NB4 (cell line): ENCODE results near the gene SPRR2D.
"Not testable (repeated sequence)": the region's sequence is repeated elsewhere in the genome, so short reads cannot be mapped to it uniquely, and the experiment has no call there.

Experiments used
- DNase-seq: peaks from one replicate; pipeline ENCODE4 v3.0.0; 2010; ENCODE audit warnings: low read depth
- H3K4me3 ChIP-seq: one replicate; pipeline ENCODE4 v1.5.1; 2011; ENCODE audit warnings: mild to moderate bottlenecking, low read depth, low read length, moderate library complexity
- MYC ChIP-seq: IDR thresholded peaks from 2 replicates; pipeline ENCODE4 v1.6.1; 2011; ENCODE audit warnings: low read depth, low read length
- POLR2A ChIP-seq: IDR thresholded peaks from 2 replicates; pipeline ENCODE4 v1.6.1; 2011; ENCODE audit warnings: mild to moderate bottlenecking; ENCODE audit not compliant: insufficient read length; ENCODE audit errors: extremely low read depth
- TF ChIP-seq, protein P1 (sequence below): IDR thresholded peaks from 2 replicates; pipeline ENCODE4 v1.6.1; 2011; ENCODE audit warnings: low read depth, low read length
- TF ChIP-seq, protein P2 (sequence below): IDR thresholded peaks from one replicate; pipeline ENCODE4 v1.5.1; 2012; ENCODE audit warnings: low read depth, low read length

Gene SPRR2D

DNA sequence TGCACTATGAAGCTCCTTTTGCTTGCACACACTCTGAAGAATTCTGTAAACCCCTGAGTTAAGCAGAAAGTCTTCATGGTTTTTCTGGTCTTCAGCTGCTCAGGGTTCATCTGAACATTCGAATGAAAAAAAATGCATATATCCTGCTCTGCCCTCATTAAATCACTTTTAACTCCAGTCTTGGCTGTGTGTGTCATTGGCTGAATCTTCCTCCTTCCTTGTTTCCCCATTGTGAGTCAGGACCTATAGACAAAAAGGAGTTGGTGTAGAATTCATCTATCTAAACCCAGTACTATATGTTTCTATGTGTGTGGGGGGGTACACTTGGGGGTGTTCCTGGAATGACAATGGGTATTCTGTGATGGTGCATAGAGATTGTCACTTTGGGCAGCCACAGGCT lies 16.5 kb downstream of the SPRR2D start:
- TF ChIP-seq POLR2A: no peak
- TF ChIP-seq, protein P1, sequence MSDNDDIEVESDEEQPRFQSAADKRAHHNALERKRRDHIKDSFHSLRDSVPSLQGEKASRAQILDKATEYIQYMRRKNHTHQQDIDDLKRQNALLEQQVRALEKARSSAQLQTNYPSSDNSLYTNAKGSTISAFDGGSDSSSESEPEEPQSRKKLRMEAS: no peak
- no peak for TF ChIP-seq MYC
- TF ChIP-seq, protein P2, sequence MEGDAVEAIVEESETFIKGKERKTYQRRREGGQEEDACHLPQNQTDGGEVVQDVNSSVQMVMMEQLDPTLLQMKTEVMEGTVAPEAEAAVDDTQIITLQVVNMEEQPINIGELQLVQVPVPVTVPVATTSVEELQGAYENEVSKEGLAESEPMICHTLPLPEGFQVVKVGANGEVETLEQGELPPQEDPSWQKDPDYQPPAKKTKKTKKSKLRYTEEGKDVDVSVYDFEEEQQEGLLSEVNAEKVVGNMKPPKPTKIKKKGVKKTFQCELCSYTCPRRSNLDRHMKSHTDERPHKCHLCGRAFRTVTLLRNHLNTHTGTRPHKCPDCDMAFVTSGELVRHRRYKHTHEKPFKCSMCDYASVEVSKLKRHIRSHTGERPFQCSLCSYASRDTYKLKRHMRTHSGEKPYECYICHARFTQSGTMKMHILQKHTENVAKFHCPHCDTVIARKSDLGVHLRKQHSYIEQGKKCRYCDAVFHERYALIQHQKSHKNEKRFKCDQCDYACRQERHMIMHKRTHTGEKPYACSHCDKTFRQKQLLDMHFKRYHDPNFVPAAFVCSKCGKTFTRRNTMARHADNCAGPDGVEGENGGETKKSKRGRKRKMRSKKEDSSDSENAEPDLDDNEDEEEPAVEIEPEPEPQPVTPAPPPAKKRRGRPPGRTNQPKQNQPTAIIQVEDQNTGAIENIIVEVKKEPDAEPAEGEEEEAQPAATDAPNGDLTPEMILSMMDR: no peak
- no peak overlapping the region for H3K4me3 ChIP-seq
- no peak for DNase-seq

DNA sequence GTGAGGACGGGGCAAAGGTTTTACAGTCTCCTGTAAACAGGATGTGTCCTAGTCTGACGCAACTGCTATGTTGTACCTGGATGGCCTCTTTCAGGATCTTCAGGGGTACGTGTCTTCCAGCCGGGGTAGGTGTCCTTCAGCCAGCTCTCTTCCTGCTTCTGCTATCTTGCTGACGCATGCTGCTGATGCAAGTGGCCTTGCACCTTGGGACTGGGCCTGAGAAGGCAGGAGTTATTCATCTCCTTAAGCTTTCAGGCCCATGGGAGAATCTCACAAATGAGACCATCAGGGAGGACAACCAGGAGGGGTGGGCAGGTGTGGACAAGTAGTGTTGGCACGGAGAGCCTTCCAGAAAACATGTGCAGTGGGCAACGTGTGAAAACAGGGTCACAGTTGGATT lies 17.8 kb downstream of the SPRR2D start:
- no peak for TF ChIP-seq POLR2A
- TF ChIP-seq MYC: no peak
- TF ChIP-seq, protein P2: no peak
- TF ChIP-seq, protein P1: no peak
- DNase-seq: no peak
- no peak overlapping the region for H3K4me3 ChIP-seq

DNA sequence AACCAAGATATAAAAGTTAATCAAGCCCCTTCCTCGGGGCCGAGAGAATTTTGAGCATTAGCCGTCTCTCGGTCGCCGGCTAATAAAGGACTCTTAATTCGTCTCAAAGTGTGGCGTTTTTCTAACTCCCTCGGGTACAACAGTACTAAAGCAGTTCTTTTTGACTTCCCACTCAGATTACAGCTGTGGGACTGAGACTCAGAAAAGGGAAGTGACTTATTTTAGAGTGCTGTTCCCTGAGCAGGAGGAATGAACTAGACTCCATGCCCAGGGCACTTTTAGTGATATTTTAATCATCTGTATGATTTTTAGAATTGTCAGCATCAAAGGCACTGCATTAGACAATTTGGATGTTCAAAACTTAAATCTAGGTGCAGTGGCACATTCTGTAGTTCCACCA lies 18.6 kb downstream of the SPRR2D start:
- H3K4me3 ChIP-seq: not testable (repeated sequence)
- peak; percentile 20 for DNase-seq

DNA sequence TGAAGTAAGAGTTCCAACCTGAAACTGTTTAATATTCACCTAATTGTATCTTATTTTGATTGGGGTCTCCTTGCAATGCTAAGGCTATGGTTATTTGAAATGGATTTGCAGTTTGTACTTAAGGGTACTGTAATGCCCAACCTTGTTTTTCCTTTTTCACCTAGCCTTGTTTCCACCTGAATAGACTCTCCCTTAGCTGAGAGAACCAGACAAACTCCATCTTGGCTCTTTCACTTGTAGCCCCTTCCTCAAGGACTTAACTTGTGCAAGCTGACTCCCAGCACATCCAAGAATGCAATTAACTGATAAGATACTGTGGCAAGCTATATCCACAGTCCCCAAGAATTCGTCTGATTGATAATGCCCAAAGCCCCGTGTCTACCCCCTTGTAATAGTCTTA lies 19.1 kb downstream of the SPRR2D start:
- H3K4me3 ChIP-seq, DNase-seq: not testable (repeated sequence)

DNA sequence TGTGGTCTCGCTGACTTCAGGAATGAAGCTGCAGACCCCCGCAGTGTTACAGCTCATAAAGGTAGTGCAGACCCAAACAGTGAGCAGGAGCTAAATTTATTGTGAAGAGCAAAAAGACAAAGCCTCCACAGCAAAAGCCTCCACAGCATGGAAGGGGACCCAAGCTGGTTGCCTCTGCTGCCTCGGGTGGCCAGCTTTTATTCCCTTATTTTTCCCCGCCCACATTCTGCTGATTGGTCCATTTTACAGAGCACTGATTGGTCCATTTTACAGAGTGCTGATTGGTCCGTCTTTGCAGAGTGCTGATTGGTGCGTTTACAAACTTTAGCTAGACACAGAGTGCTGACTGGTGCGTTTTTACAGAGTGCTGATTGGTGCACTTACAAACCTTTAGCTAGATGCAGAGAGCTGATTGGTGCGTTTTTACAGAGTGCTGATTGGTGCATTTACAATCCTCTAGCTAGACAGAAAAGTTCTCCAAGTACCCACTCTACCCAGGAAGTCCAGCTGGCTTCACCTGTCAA lies 29.6 kb downstream of the SPRR2D start:
- not testable (repeated sequence) for DNase-seq, H3K4me3 ChIP-seq

DNA sequence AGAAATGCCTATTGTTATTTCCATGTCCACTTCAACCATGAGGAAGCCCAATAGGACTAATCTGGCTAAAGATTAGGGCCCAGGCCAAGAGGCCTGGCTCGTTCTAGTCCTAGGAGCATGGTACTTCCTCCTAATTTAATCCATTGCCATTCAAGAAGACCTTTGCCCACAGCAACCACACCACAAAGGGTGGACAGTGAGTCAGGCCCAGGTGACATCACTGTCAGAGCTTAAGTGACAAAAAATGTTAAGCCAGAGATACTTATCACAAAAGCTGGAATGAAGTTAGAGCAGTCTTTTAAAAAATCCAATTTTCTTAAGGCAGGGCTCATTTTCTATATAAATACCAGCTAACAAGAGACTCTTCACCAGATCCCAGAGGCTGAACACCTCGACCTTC lies 39.5 kb downstream of the SPRR2D start, which contains the start of gene SPRR3:
Gene SPRR3 (plus strand): TSS at position 368 of the 400 bp plus-strand sequence. CDS start 1,272 bp downstream, outside the sequence.
- peak; percentile 2 for DNase-seq
- H3K4me3 ChIP-seq: no peak within 1 kb of the TSS
- TF ChIP-seq, protein P2: no peak
- TF ChIP-seq MYC: no peak

DNA sequence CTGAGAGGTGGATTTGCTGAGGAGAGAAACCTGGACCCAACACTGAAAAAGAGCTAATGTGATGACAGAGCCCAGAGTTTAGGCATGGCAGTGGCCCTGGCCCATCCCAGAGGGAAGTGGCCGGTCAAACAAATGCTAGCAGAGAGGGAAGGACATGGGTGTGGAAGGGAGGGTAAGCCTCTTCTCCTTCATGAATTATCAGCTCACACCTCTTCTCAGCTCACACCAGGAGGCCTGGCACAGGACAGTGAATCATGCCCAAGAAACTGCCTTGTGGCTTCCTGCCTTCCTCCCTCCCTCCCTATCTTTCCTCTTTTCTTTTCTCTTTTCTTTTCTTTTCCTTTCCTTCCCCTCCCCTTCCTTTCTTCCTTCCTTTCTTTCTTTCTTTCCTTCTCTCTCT lies 40.6 kb downstream of the SPRR2D start:
- no peak overlapping the region for H3K4me3 ChIP-seq
- no peak for TF ChIP-seq MYC
- TF ChIP-seq, protein P1: no peak
- TF ChIP-seq POLR2A: no peak
- TF ChIP-seq, protein P2: no peak
- no peak for DNase-seq

DNA sequence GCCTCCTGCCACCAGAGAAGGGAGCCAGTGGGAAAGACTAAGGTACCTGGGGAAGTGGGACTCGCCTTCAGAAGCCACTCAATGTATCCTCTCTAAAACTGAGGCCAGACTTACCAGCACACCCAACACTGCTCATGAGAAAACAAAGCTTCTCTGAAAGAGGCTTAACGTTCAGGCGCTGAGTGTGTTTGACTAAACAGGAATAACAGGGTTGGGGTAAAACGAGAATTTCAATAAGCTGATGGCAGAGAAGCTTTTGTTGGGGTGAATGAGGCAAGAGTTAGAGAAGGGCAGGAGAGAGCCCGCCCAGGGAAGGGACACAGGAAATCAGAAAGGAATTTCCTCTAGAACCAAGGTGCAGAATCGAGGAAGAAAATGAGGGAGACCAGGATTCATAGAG lies 41.1 kb downstream of the SPRR2D start:
- no peak overlapping the region for H3K4me3 ChIP-seq
- TF ChIP-seq, protein P1: no peak
- TF ChIP-seq MYC: no peak
- TF ChIP-seq POLR2A: no peak
- TF ChIP-seq, protein P2: no peak

More for the DNA sequence above, 41.1 kb downstream of the SPRR2D start:
- DNase-seq: no peak
